GM12878 (cell line): ENCODE data around the gene GALNT16.

Source experiments
- BCLAF1 ChIP-seq: fragments of 450-650 bp; IDR thresholded peaks from 2 replicates; pipeline ENCODE4 v1.6.1; 2017; ENCODE audit warnings: antibody characterized with exemption, mild to moderate bottlenecking, moderate library complexity
- CEBPZ ChIP-seq: fragments of 150-350 bp; IDR thresholded peaks from 2 replicates; pipeline ENCODE4 v1.6.1; 2016; ENCODE audit warnings: low read depth, low read length
- CTCF ChIP-seq, 3 experiments: IDR thresholded peaks in 2 of 3; conservative IDR thresholded peaks in 1 of 3; 2 replicates each; pipeline ENCODE4 v1.5.1; 2011; ENCODE audit warnings: low read depth in 3 of 3, low read length in 3 of 3, mild to moderate bottlenecking in 3 of 3, control low read depth in 2 of 3, moderate library complexity in 2 of 3, inconsistent platforms in 1 of 3, mixed read lengths in 1 of 3; ENCODE audit not compliant: control insufficient read depth in 2 of 3, insufficient read depth in 1 of 3; ENCODE audit errors: extremely low read depth in 1 of 3
- CUX1 ChIP-seq: IDR thresholded peaks from 2 replicates; pipeline ENCODE4 v1.6.1; 2012; ENCODE audit warnings: improper control_type of control experiment, low read depth, low read length; ENCODE audit not compliant: insufficient replicate concordance
- EZH2 ChIP-seq: IDR thresholded peaks from 2 replicates; pipeline ENCODE4 v1.6.1; 2012; ENCODE audit warnings: low read depth, mild to moderate bottlenecking, control low read depth, inconsistent platforms, low read length, borderline replicate concordance; ENCODE audit not compliant: control insufficient read depth
- FOS ChIP-seq: IDR thresholded peaks from 3 replicates; pipeline ENCODE4 v1.6.1; 2011; ENCODE audit warnings: borderline replicate concordance; ENCODE audit not compliant: insufficient read length; ENCODE audit errors: extremely low read depth
- FOXM1 ChIP-seq: IDR thresholded peaks from 2 replicates; pipeline ENCODE4 v1.6.1; 2012; ENCODE audit warnings: low read depth, mild to moderate bottlenecking, inconsistent platforms, low read length, moderate library complexity
- MAX ChIP-seq: IDR thresholded peaks from 2 replicates; pipeline ENCODE4 v1.6.1; 2012; ENCODE audit warnings: low read depth, low read length, improper control_type of control experiment
- MYC ChIP-seq: IDR thresholded peaks from 2 replicates; pipeline ENCODE4 v1.6.1; 2011; ENCODE audit warnings: mild to moderate bottlenecking, low read length, moderate library complexity, inconsistent platforms; ENCODE audit not compliant: insufficient read depth, insufficient replicate concordance, insufficient read length, severe bottlenecking
- POLR2A ChIP-seq: IDR thresholded peaks from 2 replicates; pipeline ENCODE4 v1.6.1; 2011; ENCODE audit warnings: low read depth, mild to moderate bottlenecking, low read length
- RELA ChIP-seq: fragments of 450-650 bp; IDR thresholded peaks from 2 replicates; pipeline ENCODE4 v1.8.0; 2014; ENCODE audit warnings: borderline replicate concordance; ENCODE audit not compliant: partially characterized antibody
- SMC3 ChIP-seq: IDR thresholded peaks from 2 replicates; pipeline ENCODE4 v1.6.1; 2011; ENCODE audit warnings: low read length, improper control_type of control experiment, borderline replicate concordance
- SP1 ChIP-seq: IDR thresholded peaks from one replicate; pipeline ENCODE4 v1.6.1; 2011; ENCODE audit warnings: low read depth, low read length
- ZSCAN29 ChIP-seq: fragments of 450-650 bp; IDR thresholded peaks from 2 replicates; pipeline ENCODE4 v1.6.1; 2017; ENCODE audit warnings: mild to moderate bottlenecking, moderate library complexity

GRCh38 chr14:69261761-69262331 lies 1.9 kb downstream of the GALNT16 start:
- TF ChIP-seq CUX1 (no peak), CEBPZ (no peak), SMC3 (no peak), MYC (no peak), CTCF (IDR thresholded peaks at IDR 0.05 in 2 of 3, conservative IDR thresholded peaks at IDR 0.05 in 1 of 3; ENCODE audit: control insufficient read depth in 2 of 3, extremely low read depth in 1 of 3, insufficient read depth in 1 of 3, low read depth in 3 of 3, low read length in 3 of 3) (no peak), ZSCAN29 (no peak), RELA (no peak), POLR2A (no peak), BCLAF1 (no peak), EZH2 (no peak), SP1 (no peak), FOXM1 (no peak), MAX (no peak), FOS (no peak)
